Motor neuron (in vitro differentiated cells): ENCODE data around the gene TMEM44. TPM values are rescaled to one million over a fixed set of nuclear protein-coding genes. Genes with fewer than 3 reads are reported as not detected.

Experiments
- total RNA-seq, 8 experiments: library from RNA; unstranded; fragments of 300-600 nt; gene quantifications; 2 replicates each; pipeline versions ENCODE4 v1.2.3 to v1.2.4, GENCODE V29; 2022

The TMEM44 gene
- total RNA-seq, 8 experiments from 2014 or later = 6.9 to 13.6 (median 9.0) TPM

Other genes starting within 250 kb of the TMEM44 start
- gene GP5, start 234.2 kb downstream of the TMEM44 start, total RNA-seq = 1 to 10 TPM in 2 of 8 experiments, under 1 TPM in 6; 0.05 to 4.0 (median 0.39) TPM
- gene ATP13A3, start 146.4 kb downstream of the TMEM44 start, total RNA-seq = 10 to 100 TPM; 17.8 to 67.9 (median 43.5) TPM
- 10 to 100 TPM; 16.9 to 42.7 (median 27.3) TPM for gene LSG1, start 38.8 kb upstream of the TMEM44 start, total RNA-seq
- 10 to 100 TPM in 4 of 8 experiments, 1 to 10 TPM in 2, under 1 TPM in 2; 0.67 to 22.6 (median 6.5) TPM for gene FAM43A, start 52.5 kb upstream of the TMEM44 start, total RNA-seq